Fibroblast of mammary gland (primary cell): Measurements from ENCODE around the gene CLDN5.

Experiments used
- DNase-seq: peaks from one replicate; pipeline ENCODE4 v3.0.0-alpha.2; 2010; ENCODE audit warnings: low read depth
- H3K4me3 ChIP-seq: 2 replicates; pipeline ENCODE4 v1.5.1; 2011; ENCODE audit warnings: low read depth, mild to moderate bottlenecking, low read length, moderate library complexity; ENCODE audit not compliant: control insufficient read depth
- CTCF ChIP-seq: conservative IDR thresholded peaks from 2 replicates; pipeline ENCODE4 v1.5.1; 2011; ENCODE audit warnings: low read depth, low read length, inconsistent platforms; ENCODE audit not compliant: control insufficient read depth, insufficient read depth

The CLDN5 gene

GRCh38 chr22:19525116-19525660 is 978 bp upstream of the CLDN5 start:
- DNase-seq, result no peak
- H3K4me3 ChIP-seq, result no peak overlapping the region
- TF ChIP-seq CTCF, result no peak

- DNase-seq, result peak; percentile 21
- H3K4me3 ChIP-seq, result no peak overlapping the region
- no peak for TF ChIP-seq CTCF
Measured at GRCh38 chr22:19523240-19524169, 705 bp downstream of the CLDN5 start.

GRCh38 chr22:19522881-19523239 is 1.4 kb downstream of the CLDN5 start:
- no peak overlapping the region for H3K4me3 ChIP-seq
- no peak for TF ChIP-seq CTCF
- no peak for DNase-seq

- no peak for TF ChIP-seq CTCF
- no peak for DNase-seq
- no peak overlapping the region for H3K4me3 ChIP-seq
Measured at GRCh38 chr22:19522190-19522880, 1.9 kb downstream of the CLDN5 start.

GRCh38 chr22:19520566-19521305 is 3.5 kb downstream of the CLDN5 start:
- no peak overlapping the region for H3K4me3 ChIP-seq
- no peak for DNase-seq
- no peak for TF ChIP-seq CTCF

- no peak for DNase-seq
- H3K4me3 ChIP-seq, result no peak overlapping the region
- no peak for TF ChIP-seq CTCF
Measured at GRCh38 chr22:19520007-19520406, 4.2 kb downstream of the CLDN5 start.
